HL-60 (cell line): ENCODE measurements around the gene SYCE3.

Experiments used
- POLR2AphosphoS5 ChIP-seq: IDR thresholded peaks from 2 replicates; pipeline ENCODE4 v1.6.1; 2012; ENCODE audit warnings: low read depth
- REST ChIP-seq: IDR thresholded peaks from 2 replicates; pipeline ENCODE4 v1.6.1; 2012; ENCODE audit warnings: low read depth; ENCODE audit not compliant: insufficient replicate concordance

- TF ChIP-seq REST, result no peak
- no peak for TF ChIP-seq POLR2AphosphoS5
Observed at GRCh38 chr22:50569896-50570535, 7.3 kb upstream of the SYCE3 start.
